Esophagus muscularis mucosa (tissue), 4 donors: Measurements from ENCODE around the gene LSS.

Experiments used
- CTCF ChIP-seq, 3 experiments: fragments of 200-600 bp in 2 of 3; fragments of 450-650 bp in 1 of 3; sonication (generic) in 2 of 3; IDR thresholded peaks; one replicate each; pipeline ENCODE4 v1.5.1; 2017 to 2019; ENCODE audit warnings: antibody characterized with exemption in 3 of 3, mild to moderate bottlenecking in 2 of 3, moderate library complexity in 1 of 3
- EP300 ChIP-seq: sonication (generic); formaldehyde crosslinking; IDR thresholded peaks from one replicate; pipeline ENCODE4 v1.6.1; 2017; ENCODE audit warnings: antibody characterized with exemption
- POLR2AphosphoS5 ChIP-seq, 2 donors: sonication (generic); formaldehyde crosslinking; IDR thresholded peaks; one replicate each; pipeline ENCODE4 v1.6.1; 2017; ENCODE audit warnings: antibody characterized with exemption in 2 of 2

- TF ChIP-seq POLR2AphosphoS5 (IDR thresholded peaks at IDR 0.05) (no peak), EP300 (no peak), CTCF (IDR thresholded peaks at IDR 0.05) (no peak)
Observed at GRCh38 chr21:46212721-46213484, 15.7 kb downstream of the LSS start.
